Measurements from ENCODE around the gene MSH6. TPM values are rescaled to one million over a fixed set of nuclear protein-coding genes. Genes with fewer than 3 reads are reported as not detected.

The MSH6 gene
- total and polyA plus RNA-seq, 2 of the 8 experiments (the other 6 are each of a cell fraction or from before 2014, with no cell fraction given), result 45.8 to 301 TPM

- H3K9ac ChIP-seq (replicated peaks in 1 of 4; ENCODE audit: extremely low read depth in 1 of 4, low read depth in 3 of 4, low read length in 3 of 4), result no peak overlapping the region
- H4K8ac ChIP-seq (ENCODE audit: extremely low read depth, insufficient read depth, low read length), result no peak overlapping the region
- H2AK5ac ChIP-seq (ENCODE audit: low read depth, low read length), result no peak overlapping the region
- H4K5ac ChIP-seq (ENCODE audit: insufficient read length, low read depth, low read length), result no peak overlapping the region
- FAIRE-seq, result no peak
- no peak overlapping the region for H3K4me2 ChIP-seq (ENCODE audit: insufficient read depth in 1 of 2, low read depth in 2 of 2, low read length in 2 of 2)
- H3K4me3 ChIP-seq (ENCODE audit: extremely low read depth in 1 of 4, insufficient read depth in 2 of 4, low read depth in 3 of 4, low read length in 4 of 4), result no peak overlapping the region
- no peak overlapping the region for H2BK5ac ChIP-seq (ENCODE audit: low read depth, low read length)
- H3K18ac ChIP-seq (ENCODE audit: extremely low read depth, low read length), result no peak overlapping the region
- ChIA-PET POLR2A (ENCODE audit: partially characterized antibody) (interaction anchor here (1.2 to 1.8 kb wide), 2 partner anchors 9 to 13 kb away, joined by 3 to 5 read pairs; no protein-coding TSS in a partner anchor), CTCF (ENCODE audit: partially characterized antibody) (no interaction called here)
- H3K14ac ChIP-seq (ENCODE audit: insufficient read length), result no peak overlapping the region
- no peaks in the 10 kb centered on the region for H3K23me2 ChIP-seq (ENCODE audit: low read depth, low read length)
- no peak overlapping the region for H3K56ac ChIP-seq (replicated peaks; ENCODE audit: insufficient read length, low read depth, low read length)
- H2BK120ac ChIP-seq (replicated peaks; ENCODE audit: low read depth, low read length), result no peak overlapping the region
- H3K36me3 ChIP-seq (ENCODE audit: control insufficient read depth in 2 of 4, insufficient read depth in 4 of 4, low read length in 3 of 4), result peaks cover 10 to 72% (median 40%) of the 10 kb centered on the region in 4 experiments
- H3K4ac ChIP-seq (replicated peaks; ENCODE audit: insufficient read length, low read depth, low read length), result no peak overlapping the region
- H3K23ac ChIP-seq (ENCODE audit: insufficient read length), result no peak overlapping the region
- no peaks in the 10 kb centered on the region for H3K79me1 ChIP-seq (ENCODE audit: low read depth, low read length)
- H4K20me1 ChIP-seq (replicated peaks in 1 of 2; ENCODE audit: control insufficient read depth in 1 of 2, insufficient read depth in 2 of 2, low read length in 2 of 2), result no peaks in the 10 kb centered on the region
- H2BK15ac ChIP-seq (ENCODE audit: low read length), result no peak overlapping the region
- no peak for DNase-seq (ENCODE audit: low read depth in 1 of 2, low spot score in 2 of 2)
- H4K91ac ChIP-seq (replicated peaks; ENCODE audit: insufficient read length, low read length), result no peak overlapping the region
- H3K4me1 ChIP-seq (replicated peaks in 1 of 4; ENCODE audit: control insufficient read depth in 3 of 4, insufficient read depth in 4 of 4, low read length in 3 of 4), result no peaks in the 10 kb centered on the region
- H3K27ac ChIP-seq (ENCODE audit: low read depth, low read length), result no peak overlapping the region
- no peaks in the 10 kb centered on the region for H3K79me2 ChIP-seq (ENCODE audit: control insufficient read depth in 1 of 2, insufficient read depth in 2 of 2, low read length in 2 of 2)
- H2BK12ac ChIP-seq (ENCODE audit: low read depth, low read length), result no peak overlapping the region
- H2BK20ac ChIP-seq (ENCODE audit: low read length), result no peak overlapping the region
- no peak overlapping the region for H2AFZ ChIP-seq (ENCODE audit: low read length)
- no peaks in the 10 kb centered on the region for H3K9me3 ChIP-seq (ENCODE audit: insufficient read depth in 2 of 2, low read depth in 1 of 2, low read length in 1 of 2)
- no peaks in the 10 kb centered on the region for H3K27me3 ChIP-seq (replicated peaks in 1 of 4; ENCODE audit: control insufficient read depth in 3 of 4, extremely low read depth in 1 of 4, insufficient read depth in 3 of 4, low read length in 3 of 4)
- TF ChIP-seq CHD1 (IDR thresholded peaks at IDR 0.05; ENCODE audit: low read depth, low read length) (no peak), POU5F1 (IDR thresholded peaks at IDR 0.05; ENCODE audit: low read depth, low read length) (no peak), TBP (IDR thresholded peaks at IDR 0.05; ENCODE audit: low read depth, low read length) (no peak), HDAC2 (IDR thresholded peaks at IDR 0.05; ENCODE audit: borderline replicate concordance in 1 of 2, low read depth in 2 of 2, low read length in 2 of 2) (no peak), TCF12 (IDR thresholded peaks at IDR 0.05; ENCODE audit: low read depth, low read length) (no peak), RXRA (IDR thresholded peaks at IDR 0.05; ENCODE audit: insufficient read depth, low read depth, low read length) (no peak), SRF (IDR thresholded peaks at IDR 0.05; ENCODE audit: low read depth, low read length) (no peak), GABPA (IDR thresholded peaks at IDR 0.05; ENCODE audit: borderline replicate concordance, insufficient read depth, low read length) (no peak), ASH2L (IDR thresholded peaks at IDR 0.05; ENCODE audit: low read length) (no peak), RFX5 (IDR thresholded peaks at IDR 0.05; ENCODE audit: borderline replicate concordance, low read depth, low read length) (no peak), EP300 (IDR thresholded peaks at IDR 0.05; ENCODE audit: borderline replicate concordance in 1 of 2, low read depth in 2 of 2, low read length in 2 of 2) (no peak), SIRT6 (IDR thresholded peaks at IDR 0.05; ENCODE audit: low read length) (no peak), CTCF (IDR thresholded peaks at IDR 0.05; ENCODE audit: control extremely low read depth in 1 of 3, insufficient read depth in 1 of 3, low read depth in 1 of 3, low read length in 3 of 3) (no peak)
These were observed 27.9 kb downstream of the MSH6 start for GRCh38 chr2:47810850-47811249.

All from H1 (cell line).